ENCODE results near the gene CGREF1.

GRCh38 chr2:27122791-27123190 lies 3.9 kb upstream of the CGREF1 start:
- TF ChIP-seq CTCF (IDR thresholded peaks at IDR 0.05) (no peak), POLR2A (IDR thresholded peaks at IDR 0.05) (no peak)
